ENCODE data around the gene INSR. TPM values are rescaled to one million over a fixed set of nuclear protein-coding genes. Genes with fewer than 3 reads are reported as not detected.
A peak's percentile ranks its signal among the peaks of the same experiment; 100 is the strongest.

The INSR gene
- total and polyA plus RNA-seq, 10 of the 15 experiments (the other 5 are each of a cell fraction or from before 2014, with no cell fraction given), result 4.2 to 34.9 (median 13.6) TPM

- TF ChIP-seq E2F8 (IDR thresholded peaks at IDR 0.05; ENCODE audit: low read depth, partially characterized antibody) (no peak), RBBP5 (conservative IDR thresholded peaks at IDR 0.05) (0 out of 2 replicates have a peak, but pooled peaks have one; percentile 90), IRF5 (IDR thresholded peaks at IDR 0.05; ENCODE audit: borderline replicate concordance) (no peak), EED (IDR thresholded peaks at IDR 0.05; ENCODE audit: low read depth) (peak; percentile 55; the same call in 1 of the 2 replicates), MEF2B (IDR thresholded peaks at IDR 0.05; ENCODE audit: partially characterized antibody, poor library complexity, severe bottlenecking) (peak; percentile 88), FOXM1 (IDR thresholded peaks at IDR 0.05; ENCODE audit: low read depth, low read length) (peak; percentile 69), POLR2AphosphoS5 (IDR thresholded peaks at IDR 0.05; ENCODE audit: low read length) (no peak), ZNF217 (IDR thresholded peaks at IDR 0.05) (peak; percentile 74; the same call in 1 of the 2 replicates), MTA2 (IDR thresholded peaks at IDR 0.05; ENCODE audit: low read depth) (peak; percentile 46; the same call in 1 of the 2 replicates), ATF7 (IDR thresholded peaks at IDR 0.05; ENCODE audit: low read depth) (peak; percentile 86), RAD51 (IDR thresholded peaks at IDR 0.05) (peak; percentile 39; the same call in 1 of the 2 replicates), TBL1XR1 (IDR thresholded peaks at IDR 0.05; ENCODE audit: low read depth, low read length) (0 out of 2 replicates have a peak, but pooled peaks have one; percentile 10), IKZF1 (conservative IDR thresholded peaks at IDR 0.05) (peak; percentile 62; the same call in 1 of the 2 replicates), SKIL (IDR thresholded peaks at IDR 0.05; ENCODE audit: low read depth, poor library complexity, severe bottlenecking) (peak; percentile 91), ATF2 (IDR thresholded peaks at IDR 0.05; ENCODE audit: low read length) (peak; percentile 56; the same call in 1 of the 2 replicates), TARDBP (IDR thresholded peaks at IDR 0.05; ENCODE audit: borderline replicate concordance) (peak; percentile 22; the same call in 1 of the 2 replicates), STAT1 (conservative IDR thresholded peaks at IDR 0.05) (no peak), RELB (IDR thresholded peaks at IDR 0.05; ENCODE audit: low read depth) (peak; percentile 90), PAX5 (IDR thresholded peaks at IDR 0.05; ENCODE audit: borderline replicate concordance, low read depth, low read length) (0 out of 2 replicates have a peak, but pooled peaks have one; percentile 35), JUNB (IDR thresholded peaks at IDR 0.05) (peak; percentile 37), SPI1 (IDR thresholded peaks at IDR 0.05; ENCODE audit: borderline replicate concordance, insufficient read depth, low read depth, low read length) (no peak)
These were observed 51.5 kb downstream of the INSR start (continued) for GRCh38 chr19:7242601-7243258.

Data from GM12878 (cell line).